Astrocyte of the spinal cord (primary cell): ENCODE results near the gene SFI1.
"Not testable (repeated sequence)": the region's sequence is repeated elsewhere in the genome, so short reads cannot be mapped to it uniquely, and the experiment has no call there.

ENCODE experiments used
- DNase-seq: peaks from one replicate; pipeline ENCODE4 v3.0.0; 2011; ENCODE audit warnings: low read depth, low spot score
- H3K4me3 ChIP-seq: 2 replicates; pipeline ENCODE4 v1.5.1; 2011; ENCODE audit warnings: low read depth, mild to moderate bottlenecking, low read length, moderate library complexity
- CTCF ChIP-seq: IDR thresholded peaks from 2 replicates; pipeline ENCODE4 v1.5.1; 2012; ENCODE audit warnings: low read depth, mild to moderate bottlenecking, low read length, inconsistent platforms
- in situ Hi-C: cut with HindIII; loops from 2 replicates; pipeline ENCODE4 v1.10.0; 2017; ENCODE audit warnings: low sequenced_read_pairs

Gene SFI1

GRCh38 chr22:31550871-31551370 lies 54.6 kb downstream of the SFI1 start:
- in situ Hi-C loops = no loop called here
- no peak for TF ChIP-seq CTCF
- H3K4me3 ChIP-seq = no peak overlapping the region
- DNase-seq = no peak

GRCh38 chr22:31556627-31557203 lies 60.4 kb downstream of the SFI1 start:
- no peak overlapping the region for H3K4me3 ChIP-seq
- DNase-seq = peak; percentile 45
- TF ChIP-seq CTCF = peak; percentile 71
- in situ Hi-C loops = no loop called here

GRCh38 chr22:31558546-31558945 lies 62.2 kb downstream of the SFI1 start:
- DNase-seq, H3K4me3 ChIP-seq, in situ Hi-C loops: not testable (repeated sequence)

GRCh38 chr22:31561238-31561887 lies 65.0 kb downstream of the SFI1 start:
- H3K4me3 ChIP-seq = no peak overlapping the region
- in situ Hi-C loops = no loop called here
- peak; percentile 79 for DNase-seq
- TF ChIP-seq CTCF = peak; percentile 93

GRCh38 chr22:31561970-31562369 lies 65.6 kb downstream of the SFI1 start:
- no peak for DNase-seq
- TF ChIP-seq CTCF = no peak
- in situ Hi-C loops = no loop called here
- no peak overlapping the region for H3K4me3 ChIP-seq

GRCh38 chr22:31566484-31566883 lies 70.1 kb downstream of the SFI1 start:
- DNase-seq = no peak
- no peak for TF ChIP-seq CTCF
- H3K4me3 ChIP-seq = no peak overlapping the region
- in situ Hi-C loops = no loop called here

- H3K4me3 ChIP-seq = no peak overlapping the region
- no peak for TF ChIP-seq CTCF
- in situ Hi-C loops = no loop called here
- DNase-seq = no peak
Measured at GRCh38 chr22:31567196-31567595, 70.9 kb downstream of the SFI1 start.
